HepG2 (cell line): ENCODE data around the gene CCDC57. TPM values are rescaled to one million over a fixed set of nuclear protein-coding genes. Genes with fewer than 3 reads are reported as not detected.
A peak's percentile ranks its signal among the peaks of the same experiment; 100 is the strongest.

Source experiments
- ATAC-seq: fragments of 200-7000 bp; cut with Tn5 transposase; 3 replicates; pipeline ENCODE4 v1.9.1; 2020; ENCODE audit warnings: mild to moderate bottlenecking, moderate library complexity
- BruUV-seq: library from RNA; stranded (reverse); fragments of 400-500 nt; replicated peaks from 2 replicates; lab custom pipeline; 2021; lab: Mats Ljungman, UMichigan
- CTCF ChIA-PET: fragments of 300-600 bp; formaldehyde crosslinking; extraction: SDS; loops from one replicate; lab custom pipeline; 2021; ENCODE audit warnings: low total read pairs, inconsistent platforms, low intra/inter-chr PET ratio; lab: Yijun Ruan, JAX
- POLR2A ChIA-PET: fragments of 350-600 bp; sonication (Branson Sonifier 250); formaldehyde crosslinking; loops from one replicate; lab custom pipeline; 2020; ENCODE audit warnings: antibody characterized with exemption, inconsistent platforms; lab: Yijun Ruan, JAX
- DNase-seq: peaks from one replicate; pipeline ENCODE4 v3.0.0-alpha.2; 2015; ENCODE audit warnings: low spot score
- FAIRE-seq: peaks from 3 replicates; lab custom pipeline; 2011; peaks lifted over from hg19 to GRCh38; lab: Jason Lieb, UNC
- H2AFZ ChIP-seq: one replicate; pipeline ENCODE4 v1.6.1; 2011; ENCODE audit warnings: low read length, inconsistent platforms
- H3K27ac ChIP-seq: fragments of 300-600 bp; 3 replicates; pipeline ENCODE4 v1.8.0; 2011; ENCODE audit warnings: mixed run types, mild to moderate bottlenecking, mixed read lengths, low read length, inconsistent platforms; ENCODE audit not compliant: insufficient read depth; ENCODE audit errors: extremely low read length
- H3K27me3 ChIP-seq, 2 experiments: fragments of 200-600 bp in 1 of 2; 2 replicates in 1 of 2; 3 replicates in 1 of 2; pipeline versions ENCODE4 v1.6.0 to v1.8.0; 2011; ENCODE audit warnings: low read length in 2 of 2, mild to moderate bottlenecking in 2 of 2, moderate library complexity in 2 of 2, inconsistent platforms in 1 of 2; ENCODE audit not compliant: insufficient read depth in 2 of 2, control insufficient read depth in 1 of 2
- H3K36me3 ChIP-seq, 2 experiments: fragments of 200-600 bp in 1 of 2; replicated peaks in 1 of 2; 2 replicates in 1 of 2; 3 replicates in 1 of 2; pipeline versions ENCODE4 v1.5.1 to v1.8.0; 2011; ENCODE audit warnings: low read length in 2 of 2, inconsistent platforms in 1 of 2; ENCODE audit not compliant: insufficient read depth in 2 of 2, control insufficient read depth in 1 of 2
- H3K4me1 ChIP-seq: 2 replicates; pipeline ENCODE4 v1.5.1; 2012; ENCODE audit warnings: low read length, inconsistent platforms; ENCODE audit not compliant: insufficient read depth
- H3K4me2 ChIP-seq: 2 replicates; pipeline ENCODE4 v1.6.0; 2011; ENCODE audit warnings: low read depth, low read length, inconsistent platforms
- H3K4me3 ChIP-seq, 3 experiments: fragments of 200-600 bp in 1 of 3; sonication (generic), shearing (Covaris generic) in 1 of 3; replicated peaks in 1 of 3; 2 replicates each; pipeline ENCODE4 v1.5.1; 2011 to 2016; ENCODE audit warnings: low read length in 3 of 3, inconsistent platforms in 2 of 3, low read depth in 2 of 3, mild to moderate bottlenecking in 2 of 3, control low read depth in 1 of 3, mixed read lengths in 1 of 3; ENCODE audit not compliant: insufficient read depth in 1 of 3
- H3K79me2 ChIP-seq: one replicate; pipeline ENCODE4 v1.6.1; 2011; ENCODE audit warnings: low read length, inconsistent platforms; ENCODE audit not compliant: insufficient read depth
- H3K9ac ChIP-seq: 2 replicates; pipeline ENCODE4 v1.6.0; 2011; ENCODE audit warnings: mild to moderate bottlenecking, low read depth, low read length, inconsistent platforms; ENCODE audit not compliant: insufficient read depth
- H3K9me3 ChIP-seq: 2 replicates; pipeline ENCODE4 v1.5.1; 2012; ENCODE audit warnings: mild to moderate bottlenecking, low read length
- H4K20me1 ChIP-seq: 2 replicates; pipeline ENCODE4 v1.6.0; 2011; ENCODE audit warnings: inconsistent platforms, mild to moderate bottlenecking, low read length, moderate library complexity; ENCODE audit not compliant: insufficient read depth
- AGO1 ChIP-seq: fragments of 200-400 bp; formaldehyde crosslinking; IDR thresholded peaks from 2 replicates; pipeline ENCODE4 v1.6.1; 2017; ENCODE audit warnings: mild to moderate bottlenecking, low read depth, low read length, moderate library complexity; ENCODE audit not compliant: poor library complexity, severe bottlenecking
- CBX1 ChIP-seq: IDR thresholded peaks from one replicate; pipeline ENCODE4 v1.6.1; 2016; ENCODE audit warnings: antibody characterized with exemption, low read depth
- FOXK2 ChIP-seq: fragments of 450-650 bp; IDR thresholded peaks from 2 replicates; pipeline ENCODE4 v1.6.1; 2016
- NFYB ChIP-seq: sonication (generic); formaldehyde crosslinking; IDR thresholded peaks from 2 replicates; pipeline ENCODE4 v1.4.0; 2020; ENCODE audit warnings: missing genetic modification reagents
- NFYC ChIP-seq: IDR thresholded peaks from 2 replicates; pipeline ENCODE4 v1.6.1; 2016; ENCODE audit warnings: missing genetic modification reagents, missing compliant biosample characterization
- POLR2AphosphoS2 ChIP-seq: IDR thresholded peaks from 2 replicates; pipeline ENCODE4 v1.6.1; 2011; ENCODE audit warnings: low read depth, low read length, improper control_type of control experiment
- RBM22 ChIP-seq: fragments of 200-400 bp; formaldehyde crosslinking; optimal IDR thresholded peaks from 2 replicates; pipeline ENCODE3; 2017; ENCODE audit warnings: mild to moderate bottlenecking, low read length, moderate library complexity
- SP2 ChIP-seq: sonication (generic); formaldehyde crosslinking; IDR thresholded peaks from 2 replicates; pipeline ENCODE4 v1.5.1; 2020; ENCODE audit warnings: mild to moderate bottlenecking, missing genetic modification reagents
- ZBTB38 ChIP-seq: sonication (generic); formaldehyde crosslinking; IDR thresholded peaks from 2 replicates; pipeline ENCODE4 v1.5.1; 2020; ENCODE audit warnings: mild to moderate bottlenecking, missing genetic modification reagents
- ZIK1 ChIP-seq: sonication (generic); formaldehyde crosslinking; IDR thresholded peaks from 2 replicates; pipeline ENCODE4 v1.5.0; 2020; ENCODE audit warnings: mild to moderate bottlenecking, low read depth, missing genetic modification reagents, borderline replicate concordance
- ZNF263 ChIP-seq: sonication (generic); formaldehyde crosslinking; IDR thresholded peaks from 2 replicates; pipeline ENCODE4 v1.4.0; 2020; ENCODE audit warnings: missing genetic modification reagents
- ZNF329 ChIP-seq: sonication (generic); formaldehyde crosslinking; IDR thresholded peaks from 2 replicates; pipeline ENCODE4 v1.9.0; 2021; ENCODE audit warnings: low read depth, mild to moderate bottlenecking, missing genetic modification reagents
- ZNF674 ChIP-seq: sonication (generic); formaldehyde crosslinking; IDR thresholded peaks from 2 replicates; pipeline ENCODE4 v1.5.0; 2020; ENCODE audit warnings: low read depth, mild to moderate bottlenecking, missing genetic modification reagents
- ZNF777 ChIP-seq: sonication (generic); formaldehyde crosslinking; IDR thresholded peaks from 2 replicates; pipeline ENCODE4 v1.4.0; 2020; ENCODE audit warnings: missing genetic modification reagents
- WGBS: methylation state at CpG from one replicate; pipeline ENCODE4 v1.1.6; 2017; ENCODE audit warnings: low lambda C conversion rate; 5-methylcytosine and 5-hydroxymethylcytosine counted together
- in situ Hi-C: cut with HindIII; loops from 2 replicates; pipeline ENCODE4 v1.10.0; 2017; ENCODE audit warnings: low pct_unique_long_range_greater_than_20kb; ENCODE audit not compliant: extremely low pct_ligation_motif_present
- intact Hi-C: fragments of 100-400 bp; cut with micrococcal nuclease; formaldehyde crosslinking; loops from one replicate; pipeline ENCODE4 v1.10.0; 2022; ENCODE audit not compliant: unreplicated experiment
- polyA plus RNA-seq, 8 experiments: library from polyadenylated mRNA; depleted of rRNA in 3 of 8; stranded (reverse) in 7 of 8; unstranded in 1 of 8; fragments of >200 nt; fragmentation: Illumina TruSeq in 4 of 8; extraction: Trizol in 4 of 8; gene quantifications; 2 replicates each; pipeline versions ENCODE4 v1.2.1 to v1.2.3, GENCODE V29; 2011 to 2016; ENCODE audit warnings: low read depth in 4 of 8, missing spikeins in 1 of 8, mixed read lengths in 1 of 8; ENCODE audit not compliant: insufficient read depth in 1 of 8
- total RNA-seq, 5 experiments: library from RNA; depleted of rRNA; stranded (reverse); fragments of >200 nt; fragmentation: Illumina TruSeq; extraction: Trizol; gene quantifications; 2 replicates each; pipeline ENCODE4 v1.2.3, GENCODE V29; 2016; ENCODE audit warnings: low read depth in 1 of 5
- TF ChIP-seq, protein P1 (sequence below): sonication (generic); formaldehyde crosslinking; IDR thresholded peaks from 2 replicates; pipeline ENCODE4 v1.5.1; 2020; ENCODE audit warnings: mild to moderate bottlenecking, missing genetic modification reagents, moderate library complexity
- TF ChIP-seq, protein P2 (sequence below): sonication (generic); formaldehyde crosslinking; IDR thresholded peaks from 2 replicates; pipeline ENCODE4 v1.5.0; 2020; ENCODE audit warnings: mild to moderate bottlenecking, missing genetic modification reagents, moderate library complexity
- TF ChIP-seq, protein P3 (sequence below): IDR thresholded peaks from 2 replicates; pipeline ENCODE4 v1.6.1; 2016; ENCODE audit warnings: control low read depth

Gene CCDC57
- total and polyA plus RNA-seq, 2 of the 13 experiments (the other 11 are each of a cell fraction or from before 2014, with no cell fraction given): 59.3 to 59.9 TPM

DNA sequence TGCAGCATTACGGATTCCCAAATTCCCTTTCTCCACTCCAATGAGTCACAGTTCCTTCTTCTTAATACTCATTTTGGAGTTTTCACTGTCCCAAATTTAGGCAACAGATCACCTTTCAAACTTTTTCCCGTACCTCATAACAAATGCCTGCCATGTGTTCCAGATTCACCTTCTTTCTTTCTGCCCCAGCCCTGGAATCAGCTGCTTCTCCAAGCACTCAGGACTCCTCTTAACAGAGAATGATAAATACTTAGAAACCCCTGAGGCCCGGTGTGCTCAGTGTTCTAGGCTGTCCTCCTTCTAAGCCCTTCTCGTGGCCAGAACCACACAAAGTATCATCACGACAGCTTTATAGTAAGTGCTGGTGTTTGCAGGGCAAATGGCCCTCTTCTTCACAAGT is 45.9 kb upstream of the CCDC57 start (continued):
- TF ChIP-seq RBM22: peak; percentile 71
- TF ChIP-seq, all 625 proteins: peak for 2

DNA sequence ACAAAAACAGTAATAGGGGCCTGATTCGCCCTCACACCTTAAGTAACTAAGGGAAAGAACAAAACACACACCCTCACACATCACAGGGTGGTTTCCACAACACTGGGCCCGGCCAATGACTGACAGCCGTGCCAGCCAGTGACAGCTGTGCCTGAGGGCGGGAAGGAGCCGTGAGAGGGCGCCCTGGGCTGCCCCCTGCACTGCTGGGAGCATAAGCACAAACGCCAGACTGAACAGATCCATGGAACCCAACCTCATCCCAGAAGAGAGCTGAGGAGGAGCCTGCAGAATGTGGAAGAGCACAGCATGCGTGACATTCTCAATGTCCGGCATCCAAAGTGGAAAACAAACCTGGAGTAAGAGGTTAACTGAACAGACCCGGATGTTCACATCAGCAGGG is 44.8 kb upstream of the CCDC57 start:
- Histone ChIP-seq H3K4me2 (no peak overlapping the region), H3K79me2 (peaks cover 37% of the 10 kb centered on the region), H3K4me1 (no peaks in the 10 kb centered on the region), H3K9me3 (no peaks in the 10 kb centered on the region), H4K20me1 (peaks cover 24% of the 10 kb centered on the region), H3K36me3 (peaks cover 48 to 82% of the 10 kb centered on the region in 2 experiments), H2AFZ (no peak overlapping the region), H3K27me3 (no peaks in the 10 kb centered on the region), H3K9ac (no peak overlapping the region), H3K27ac (no peak overlapping the region), H3K4me3 (no peak overlapping the region)
- DNase-seq (no peak), ATAC-seq (peak; percentile 84), FAIRE-seq (no peak)
- in situ Hi-C loops: no loop called here
- 91% methylated on average over 10 of the region's 10 CpGs for WGBS
- ChIA-PET POLR2A (interaction anchor here (2.3 kb wide), 1 partner anchor 16 kb away, joined by 7 read pairs; no protein-coding TSS in a partner anchor), CTCF (no interaction called here)
- BruUV-seq: no TSS peak
- intact Hi-C loops: loop anchor here (5.0 kb wide), 1 partner anchor 40 kb away; no protein-coding TSS in a partner anchor
- TF ChIP-seq, protein P1, sequence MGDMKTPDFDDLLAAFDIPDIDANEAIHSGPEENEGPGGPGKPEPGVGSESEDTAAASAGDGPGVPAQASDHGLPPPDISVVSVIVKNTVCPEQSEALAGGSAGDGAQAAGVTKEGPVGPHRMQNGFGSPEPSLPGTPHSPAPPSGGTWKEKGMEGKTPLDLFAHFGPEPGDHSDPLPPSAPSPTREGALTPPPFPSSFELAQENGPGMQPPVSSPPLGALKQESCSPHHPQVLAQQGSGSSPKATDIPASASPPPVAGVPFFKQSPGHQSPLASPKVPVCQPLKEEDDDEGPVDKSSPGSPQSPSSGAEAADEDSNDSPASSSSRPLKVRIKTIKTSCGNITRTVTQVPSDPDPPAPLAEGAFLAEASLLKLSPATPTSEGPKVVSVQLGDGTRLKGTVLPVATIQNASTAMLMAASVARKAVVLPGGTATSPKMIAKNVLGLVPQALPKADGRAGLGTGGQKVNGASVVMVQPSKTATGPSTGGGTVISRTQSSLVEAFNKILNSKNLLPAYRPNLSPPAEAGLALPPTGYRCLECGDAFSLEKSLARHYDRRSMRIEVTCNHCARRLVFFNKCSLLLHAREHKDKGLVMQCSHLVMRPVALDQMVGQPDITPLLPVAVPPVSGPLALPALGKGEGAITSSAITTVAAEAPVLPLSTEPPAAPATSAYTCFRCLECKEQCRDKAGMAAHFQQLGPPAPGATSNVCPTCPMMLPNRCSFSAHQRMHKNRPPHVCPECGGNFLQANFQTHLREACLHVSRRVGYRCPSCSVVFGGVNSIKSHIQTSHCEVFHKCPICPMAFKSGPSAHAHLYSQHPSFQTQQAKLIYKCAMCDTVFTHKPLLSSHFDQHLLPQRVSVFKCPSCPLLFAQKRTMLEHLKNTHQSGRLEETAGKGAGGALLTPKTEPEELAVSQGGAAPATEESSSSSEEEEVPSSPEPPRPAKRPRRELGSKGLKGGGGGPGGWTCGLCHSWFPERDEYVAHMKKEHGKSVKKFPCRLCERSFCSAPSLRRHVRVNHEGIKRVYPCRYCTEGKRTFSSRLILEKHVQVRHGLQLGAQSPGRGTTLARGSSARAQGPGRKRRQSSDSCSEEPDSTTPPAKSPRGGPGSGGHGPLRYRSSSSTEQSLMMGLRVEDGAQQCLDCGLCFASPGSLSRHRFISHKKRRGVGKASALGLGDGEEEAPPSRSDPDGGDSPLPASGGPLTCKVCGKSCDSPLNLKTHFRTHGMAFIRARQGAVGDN: peak; percentile 44
- TF ChIP-seq ZBTB38 (CRISPR knock-in tag) (0 out of 2 replicates have a peak, but pooled peaks have one; percentile 30), SP2 (peak; percentile 83), POLR2AphosphoS2 (peak; percentile 77), ZNF777 (CRISPR knock-in tag) (no peak), AGO1 (no peak), NFYB (CRISPR knock-in tag) (peak; percentile 84), NFYC (CRISPR knock-in tag) (peak; percentile 85), ZNF263 (CRISPR knock-in tag) (peak; percentile 67), ZIK1 (CRISPR knock-in tag) (no peak), FOXK2 (no peak), ZNF329 (CRISPR knock-in tag) (no peak), CBX1 (no peak), ZNF674 (CRISPR knock-in tag) (no peak)
- TF ChIP-seq, protein P2, sequence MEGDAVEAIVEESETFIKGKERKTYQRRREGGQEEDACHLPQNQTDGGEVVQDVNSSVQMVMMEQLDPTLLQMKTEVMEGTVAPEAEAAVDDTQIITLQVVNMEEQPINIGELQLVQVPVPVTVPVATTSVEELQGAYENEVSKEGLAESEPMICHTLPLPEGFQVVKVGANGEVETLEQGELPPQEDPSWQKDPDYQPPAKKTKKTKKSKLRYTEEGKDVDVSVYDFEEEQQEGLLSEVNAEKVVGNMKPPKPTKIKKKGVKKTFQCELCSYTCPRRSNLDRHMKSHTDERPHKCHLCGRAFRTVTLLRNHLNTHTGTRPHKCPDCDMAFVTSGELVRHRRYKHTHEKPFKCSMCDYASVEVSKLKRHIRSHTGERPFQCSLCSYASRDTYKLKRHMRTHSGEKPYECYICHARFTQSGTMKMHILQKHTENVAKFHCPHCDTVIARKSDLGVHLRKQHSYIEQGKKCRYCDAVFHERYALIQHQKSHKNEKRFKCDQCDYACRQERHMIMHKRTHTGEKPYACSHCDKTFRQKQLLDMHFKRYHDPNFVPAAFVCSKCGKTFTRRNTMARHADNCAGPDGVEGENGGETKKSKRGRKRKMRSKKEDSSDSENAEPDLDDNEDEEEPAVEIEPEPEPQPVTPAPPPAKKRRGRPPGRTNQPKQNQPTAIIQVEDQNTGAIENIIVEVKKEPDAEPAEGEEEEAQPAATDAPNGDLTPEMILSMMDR (CRISPR knock-in tag): peak; percentile 53
- TF ChIP-seq, protein P3, sequence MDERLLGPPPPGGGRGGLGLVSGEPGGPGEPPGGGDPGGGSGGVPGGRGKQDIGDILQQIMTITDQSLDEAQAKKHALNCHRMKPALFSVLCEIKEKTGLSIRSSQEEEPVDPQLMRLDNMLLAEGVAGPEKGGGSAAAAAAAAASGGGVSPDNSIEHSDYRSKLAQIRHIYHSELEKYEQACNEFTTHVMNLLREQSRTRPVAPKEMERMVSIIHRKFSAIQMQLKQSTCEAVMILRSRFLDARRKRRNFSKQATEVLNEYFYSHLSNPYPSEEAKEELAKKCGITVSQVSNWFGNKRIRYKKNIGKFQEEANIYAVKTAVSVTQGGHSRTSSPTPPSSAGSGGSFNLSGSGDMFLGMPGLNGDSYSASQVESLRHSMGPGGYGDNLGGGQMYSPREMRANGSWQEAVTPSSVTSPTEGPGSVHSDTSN (CRISPR knock-in tag): peak; percentile 87
